Left lung (tissue), 10 donors: ENCODE measurements around the gene MRPL14. TPM values are rescaled to one million over a fixed set of nuclear protein-coding genes. Genes with fewer than 3 reads are reported as not detected.

Experiments used
- ATAC-seq: fragments of 200-7000 bp; cut with Tn5 transposase; one replicate; pipeline ENCODE4 v1.9.1; 2020; ENCODE audit warnings: moderate library complexity
- DNase-seq, 4 donors: peaks; one replicate each; pipeline ENCODE4 v3.0.0-alpha.2; 2013 to 2020
- H3K27ac ChIP-seq, 2 donors: fragments of 200-600 bp; sonication (generic) in 1 of 2; one replicate each; pipeline versions ENCODE4 v1.5.0 to v1.8.0; 2020 to 2021
- H3K27me3 ChIP-seq, 2 donors: fragments of 200-600 bp; sonication (generic) in 1 of 2; one replicate each; pipeline versions ENCODE4 v1.5.0 to v1.8.0; 2020 to 2021
- H3K36me3 ChIP-seq, 2 donors: fragments of 200-600 bp; sonication (generic) in 1 of 2; one replicate each; pipeline versions ENCODE4 v1.5.0 to v1.8.0; 2020 to 2021
- H3K4me1 ChIP-seq, 2 donors: fragments of 200-600 bp; one replicate each; pipeline ENCODE4 v1.8.0; 2021
- H3K4me3 ChIP-seq, 2 donors: fragments of 200-600 bp; sonication (generic) in 1 of 2; one replicate each; pipeline versions ENCODE4 v1.5.0 to v1.8.0; 2020 to 2021; ENCODE audit warnings: mild to moderate bottlenecking in 1 of 2
- H3K9me3 ChIP-seq, 2 donors: fragments of 200-600 bp; sonication (generic) in 1 of 2; one replicate each; pipeline versions ENCODE4 v1.5.0 to v1.8.0; 2020 to 2021
- CTCF ChIP-seq, 2 donors: fragments of 200-600 bp; sonication (generic) in 1 of 2; IDR thresholded peaks; one replicate each; pipeline versions ENCODE4 v1.5.0 to v1.8.0; 2021; ENCODE audit warnings: antibody characterized with exemption in 2 of 2
- intact Hi-C, 2 donors: fragments of 100-400 bp; cut with DNase I; formaldehyde crosslinking; loops; one replicate each; pipeline versions ENCODE4 v1.11.2 to v1.14.2; 2022
- polyA plus RNA-seq, 6 donors: library from polyadenylated mRNA; unstranded; fragments of 120-200 nt; gene quantifications; one replicate each; pipeline ENCODE4 v1.2.1, GENCODE V29; 2013; ENCODE audit not compliant: insufficient read length in 6 of 6
- total RNA-seq, 2 donors: library from RNA; stranded (reverse); fragmentation: NEBNext Ultra II Directional; extraction: Animal tissue kit (Norgen Biotek cat#: 25700); gene quantifications; one replicate each; pipeline ENCODE4 v1.2.1, GENCODE V29; 2021
- donor health status: DM: no; HTN: yes; CAD: no.
- donor health status: DM: no; HTN: no; CAD: no.

MRPL14 gene
- total and polyA plus RNA-seq, 8 donors = 29.8 to 100 (median 37.6) TPM

- no peak for DNase-seq
- no peak overlapping the region for H3K4me3 ChIP-seq
- peaks cover 0 to 73% of the 10 kb centered on the region in 2 donors for H3K36me3 ChIP-seq
- H3K9me3 ChIP-seq = no peaks in the 10 kb centered on the region
- no peak overlapping the region for H3K27ac ChIP-seq
- intact Hi-C loops = loop anchor here (5.0 kb wide), 1 partner anchor 53 kb away; no protein-coding TSS in a partner anchor
- no peak for ATAC-seq
- H3K4me1 ChIP-seq = peaks cover 0 to 5% of the 10 kb centered on the region in 2 donors
- H3K27me3 ChIP-seq = no peaks in the 10 kb centered on the region
- no peak for TF ChIP-seq CTCF (IDR thresholded peaks at IDR 0.05)
Measured at GRCh38 chr6:44150317-44150917, 23.2 kb upstream of the MRPL14 start.

- peaks cover 0 to 5% of the 10 kb centered on the region in 2 donors for H3K4me1 ChIP-seq
- H3K27me3 ChIP-seq = no peaks in the 10 kb centered on the region
- H3K27ac ChIP-seq = no peak overlapping the region
- intact Hi-C loops = loop anchor here (5.0 kb wide), 1 partner anchor 52 kb away; no protein-coding TSS in a partner anchor
- peaks cover 0 to 78% of the 10 kb centered on the region in 2 donors for H3K36me3 ChIP-seq
- H3K9me3 ChIP-seq = no peaks in the 10 kb centered on the region
- no peak overlapping the region for H3K4me3 ChIP-seq
- DNase-seq (no peak), ATAC-seq (no peak)
- TF ChIP-seq CTCF (IDR thresholded peaks at IDR 0.05) = no peak
Measured at GRCh38 chr6:44149369-44150012, 22.2 kb upstream of the MRPL14 start.

- DNase-seq = no peak
- no peak overlapping the region for H3K4me3 ChIP-seq
- H3K4me1 ChIP-seq = peaks cover 0 to 5% of the 10 kb centered on the region in 2 donors
- H3K27me3 ChIP-seq = no peaks in the 10 kb centered on the region
- intact Hi-C loops = no loop called here
- H3K36me3 ChIP-seq = peaks cover 0 to 78% of the 10 kb centered on the region in 2 donors
- H3K9me3 ChIP-seq = no peaks in the 10 kb centered on the region
- TF ChIP-seq CTCF (IDR thresholded peaks at IDR 0.05) = no peak
- ATAC-seq = no peak
- no peak overlapping the region for H3K27ac ChIP-seq
Measured at GRCh38 chr6:44148306-44148705, 21.1 kb upstream of the MRPL14 start.

- Histone ChIP-seq H3K36me3 (peaks cover 0 to 80% of the 10 kb centered on the region in 2 donors), H3K9me3 (no peaks in the 10 kb centered on the region), H3K27me3 (no peaks in the 10 kb centered on the region), H3K4me3 (no peak overlapping the region), H3K27ac (no peak overlapping the region), H3K4me1 (peaks cover 0 to 5% of the 10 kb centered on the region in 2 donors)
- no peak for ATAC-seq
- DNase-seq = no peak
- no peak for TF ChIP-seq CTCF (IDR thresholded peaks at IDR 0.05)
- intact Hi-C loops = no loop called here
Measured at GRCh38 chr6:44147256-44147655, 20.0 kb upstream of the MRPL14 start.

GRCh38 chr6:44146685-44147084 is 19.4 kb upstream of the MRPL14 start:
- peaks cover 0 to 85% of the 10 kb centered on the region in 2 donors for H3K36me3 ChIP-seq
- intact Hi-C loops = no loop called here
- no peaks in the 10 kb centered on the region for H3K27me3 ChIP-seq
- TF ChIP-seq CTCF (IDR thresholded peaks at IDR 0.05) = no peak
- H3K27ac ChIP-seq = no peak overlapping the region
- ATAC-seq = no peak
- no peak overlapping the region for H3K4me3 ChIP-seq
- H3K9me3 ChIP-seq = no peaks in the 10 kb centered on the region
- peaks cover 0 to 2% of the 10 kb centered on the region in 2 donors for H3K4me1 ChIP-seq
- no peak for DNase-seq
